Glomerular visceral epithelial cell (primary cell): ENCODE measurements around the gene DBP.
"Not testable (repeated sequence)": the region's sequence is repeated elsewhere in the genome, so short reads cannot be mapped to it uniquely, and the experiment has no call there.

Source experiments
- DNase-seq: peaks from one replicate; pipeline ENCODE4 v3.0.0-alpha.2; 2016; ENCODE audit errors: extremely low spot score

Gene DBP

GRCh38 chr19:48639483-48640375 lies 2.5 kb upstream of the DBP start:
- DNase-seq: no peak

DNA sequence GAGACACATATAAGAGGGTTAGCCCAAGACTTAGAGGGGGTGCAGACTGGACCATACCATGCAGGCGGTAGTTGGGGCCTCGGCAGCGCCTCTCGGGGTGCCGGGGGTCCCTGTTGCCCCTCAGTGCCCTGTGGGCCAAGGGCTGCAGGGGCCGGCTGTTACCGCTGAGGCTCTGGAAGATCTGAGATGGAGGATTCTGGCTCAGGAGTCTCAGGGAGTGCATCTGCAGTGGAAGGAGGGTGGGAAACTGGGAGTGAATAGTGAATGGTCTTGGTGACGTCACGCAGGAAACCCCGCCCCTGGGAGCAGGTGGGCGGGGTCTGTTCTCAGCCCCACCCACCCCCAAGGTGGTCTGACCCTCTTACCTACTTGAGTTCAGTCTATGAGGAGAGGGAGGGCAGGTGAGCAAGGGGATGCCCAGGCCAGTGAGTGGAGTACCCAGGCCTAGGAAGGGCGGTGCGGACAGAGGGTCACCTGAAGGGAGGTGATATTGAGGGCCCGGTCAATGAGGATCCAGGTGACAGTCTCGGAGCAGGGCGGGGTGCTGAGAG lies 1.7 kb upstream of the DBP start:
- DNase-seq: no peak

DNA sequence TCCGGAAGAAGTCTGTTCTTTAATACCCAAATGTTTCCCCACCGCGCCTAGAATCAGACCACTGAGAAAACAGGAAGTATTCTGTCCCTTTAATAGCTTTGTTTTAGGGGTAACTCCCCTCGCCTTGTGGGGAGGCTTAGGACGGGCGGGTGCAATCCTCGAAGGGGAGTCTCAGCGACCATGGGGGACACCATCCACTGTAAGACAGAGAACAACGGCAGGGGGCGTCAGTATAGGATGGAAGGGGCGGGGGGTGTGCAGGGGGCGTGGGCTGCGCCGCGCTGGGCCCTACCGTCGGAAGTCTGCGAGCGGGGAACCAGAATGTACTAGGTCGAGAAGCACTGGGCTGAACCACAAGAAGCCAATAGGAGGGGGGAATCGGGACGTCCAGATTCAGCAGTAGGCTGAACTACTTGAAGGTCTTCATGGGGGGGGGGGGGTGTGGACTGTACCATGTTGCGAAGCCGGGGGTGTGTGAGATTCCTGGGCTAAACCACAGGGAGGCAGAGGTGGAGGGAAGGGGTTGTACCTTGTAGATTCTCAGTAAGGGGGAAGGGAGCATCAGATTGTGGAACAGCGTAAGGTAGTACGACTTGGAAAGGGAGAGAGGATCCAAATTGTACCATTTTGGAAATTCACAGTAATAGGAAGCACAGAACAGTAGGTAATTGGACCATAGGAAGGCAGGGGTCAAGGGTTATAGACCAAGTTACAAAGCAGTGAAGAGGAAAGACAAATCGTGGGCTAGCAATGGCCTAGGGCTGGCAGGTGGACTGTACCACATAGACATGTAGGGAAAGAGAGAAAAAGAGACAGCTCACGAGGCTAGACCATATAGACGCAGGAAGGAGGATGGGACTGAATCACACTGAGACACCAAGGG lies 1.0 kb upstream of the DBP start:
- peak; percentile 93 for DNase-seq

GRCh38 chr19:48637449-48637947 lies 319 bp upstream of the DBP start:
- DNase-seq: peak; percentile 99

GRCh38 chr19:48635966-48636858 lies 967 bp downstream of the DBP start:
- DNase-seq: no peak

- DNase-seq: peak; percentile 67
Measured at GRCh38 chr19:48635263-48635965, 1.8 kb downstream of the DBP start.

DNA sequence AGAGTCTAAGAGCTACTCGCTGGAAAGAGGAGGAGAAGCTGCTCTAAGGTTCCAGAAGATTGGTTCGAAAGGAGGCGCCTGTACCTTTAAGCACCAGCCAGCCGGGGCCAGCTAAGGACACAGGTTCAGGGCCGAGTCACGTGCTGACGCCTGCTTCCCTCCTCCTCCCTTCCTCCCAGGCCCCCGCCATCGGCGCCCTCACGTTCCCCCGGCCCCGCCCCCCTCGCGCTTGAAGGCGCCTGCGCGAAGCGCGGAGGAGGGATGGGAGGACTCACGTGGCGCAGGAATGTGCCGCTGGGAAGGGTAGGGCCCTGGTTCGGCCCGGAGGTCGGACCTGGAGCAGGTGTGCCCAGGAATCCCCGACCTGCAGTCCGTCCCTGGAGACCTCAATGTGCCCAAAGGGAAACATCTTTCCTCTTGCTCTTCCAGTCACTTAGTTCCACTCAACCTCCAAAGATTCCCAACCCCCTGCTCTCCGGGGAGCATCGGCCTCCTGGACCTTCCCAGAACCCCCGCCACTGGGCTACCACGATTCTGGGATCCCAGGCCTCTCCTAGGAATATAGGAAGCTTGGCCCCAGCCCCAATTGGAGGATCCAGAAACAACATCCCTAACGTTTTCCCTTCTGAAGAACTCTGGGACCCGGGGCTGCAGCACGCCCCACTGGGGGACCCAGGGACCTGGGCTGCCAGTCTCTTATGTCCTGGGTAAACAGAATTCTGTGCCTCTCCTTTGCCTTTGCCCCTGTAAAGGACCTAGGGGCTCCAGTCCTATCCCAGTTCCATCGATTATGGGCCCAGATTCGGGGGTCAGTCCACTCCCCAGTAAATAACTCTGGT lies 2.5 kb downstream of the DBP start:
- peak; percentile 94 for DNase-seq

DNA sequence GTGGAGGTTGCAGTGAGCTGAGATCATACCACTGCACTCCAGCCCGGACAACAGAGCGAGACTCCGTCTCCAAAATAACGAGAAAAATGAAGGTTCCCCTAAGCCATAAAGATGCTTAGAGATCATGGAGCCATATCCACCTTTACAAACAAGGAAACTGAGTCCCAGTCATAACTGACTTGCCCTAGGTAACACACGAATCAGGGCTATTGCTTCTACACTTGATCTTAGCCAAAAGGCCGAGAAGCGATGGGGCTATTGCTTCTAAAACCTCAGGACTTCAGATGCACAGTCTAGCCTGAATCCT lies 3.2 kb downstream of the DBP start:
- no peak for DNase-seq

GRCh38 chr19:48633148-48634035 lies 3.8 kb downstream of the DBP start:
- no peak for DNase-seq

- DNase-seq: peak; percentile 66
Measured at GRCh38 chr19:48632692-48633147, 4.5 kb downstream of the DBP start.

GRCh38 chr19:48632286-48632685 lies 4.9 kb downstream of the DBP start:
- DNase-seq: not testable (repeated sequence)

DNA sequence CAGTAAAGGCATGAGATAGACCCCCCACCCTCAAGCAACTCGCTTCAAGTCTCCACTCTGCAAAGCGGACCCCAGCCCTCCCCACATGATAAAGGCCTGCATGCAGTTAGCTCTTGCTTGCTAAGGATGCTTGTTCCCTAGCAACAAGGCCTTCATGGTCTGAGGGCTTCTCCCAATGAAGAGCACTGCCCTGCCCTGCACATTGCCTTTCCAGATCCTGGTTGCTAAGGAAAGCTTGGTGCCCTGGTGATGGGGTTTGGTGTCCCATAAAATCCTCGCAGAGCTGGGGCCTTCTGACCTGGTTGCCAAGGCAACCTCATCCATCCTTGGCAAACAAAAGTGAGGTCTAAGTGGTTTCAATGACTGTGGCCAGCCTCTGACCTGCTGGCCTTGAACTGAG lies 6.0 kb downstream of the DBP start:
- DNase-seq: no peak

- DNase-seq: no peak
Measured at GRCh38 chr19:48630296-48631063, 6.7 kb downstream of the DBP start.

DNA sequence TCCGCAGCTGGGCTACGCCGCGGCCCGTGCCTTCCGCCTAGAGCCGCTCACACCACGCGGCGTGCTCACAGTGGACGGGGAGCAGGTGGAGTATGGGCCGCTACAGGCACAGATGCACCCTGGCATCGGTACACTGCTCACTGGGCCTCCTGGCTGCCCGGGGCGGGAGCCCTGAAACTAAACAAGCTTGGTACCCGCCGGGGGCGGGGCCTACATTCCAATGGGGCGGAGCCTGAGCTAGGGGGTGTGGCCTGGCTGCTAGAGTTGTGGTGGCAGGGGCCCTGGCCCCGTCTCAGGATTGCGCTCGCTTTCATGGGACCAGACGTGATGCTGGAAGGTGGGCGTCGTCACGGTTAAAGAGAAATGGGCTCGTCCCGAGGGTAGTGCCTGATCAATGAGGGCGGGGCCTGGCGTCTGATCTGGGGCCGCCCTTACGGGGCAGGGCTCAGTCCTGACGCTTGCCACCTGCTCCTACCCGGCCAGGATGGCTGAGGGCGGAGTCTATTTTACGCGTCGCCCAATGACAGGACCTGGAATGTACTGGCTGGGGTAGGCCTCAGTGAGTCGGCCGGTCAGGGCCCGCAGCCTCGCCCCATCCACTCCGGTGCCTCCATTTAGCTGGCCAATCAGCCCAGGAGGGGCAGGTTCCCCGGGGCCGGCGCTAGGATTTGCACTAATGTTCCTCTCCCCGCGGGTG lies 7.4 kb downstream of the DBP start:
- DNase-seq: no peak

GRCh38 chr19:48629297-48629598 lies 7.9 kb downstream of the DBP start:
- no peak for DNase-seq

DNA sequence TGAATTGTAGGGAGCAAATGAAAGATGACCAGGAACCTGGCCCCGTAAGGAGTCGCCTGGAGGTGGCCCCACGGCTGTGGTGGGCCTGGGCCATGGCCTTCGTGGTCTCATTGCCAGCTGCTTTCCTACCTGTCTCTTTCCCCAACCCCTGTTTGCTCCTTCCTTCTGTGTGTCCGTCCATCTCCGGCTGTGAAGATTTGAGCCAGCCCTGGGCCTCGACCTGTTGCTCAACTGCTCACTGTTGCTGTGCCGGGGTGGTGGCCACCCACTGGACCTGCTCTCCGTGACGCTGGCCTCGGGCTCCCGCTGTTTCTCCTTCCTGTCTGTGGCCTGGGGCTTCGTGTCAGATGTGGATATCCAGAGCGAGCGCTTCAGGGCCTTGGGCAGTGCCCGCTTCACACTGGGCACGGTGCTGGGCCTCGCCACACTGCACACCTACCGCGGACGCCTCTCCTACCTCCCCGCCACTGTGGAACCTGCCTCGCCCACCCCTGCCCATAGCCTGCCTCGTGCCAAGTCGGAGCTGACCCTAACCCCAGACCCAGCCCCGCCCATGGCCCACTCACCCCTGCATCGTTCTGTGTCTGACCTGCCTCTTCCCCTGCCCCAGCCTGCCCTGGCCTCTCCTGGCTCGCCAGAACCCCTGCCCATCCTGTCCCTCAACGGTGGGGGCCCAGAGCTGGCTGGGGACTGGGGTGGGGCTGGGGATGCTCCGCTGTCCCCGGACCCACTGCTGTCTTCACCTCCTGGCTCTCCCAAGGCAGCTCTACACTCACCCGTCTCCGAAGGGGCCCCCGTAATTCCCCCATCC lies 8.5 kb downstream of the DBP start:
- no peak for DNase-seq

GRCh38 chr19:48627865-48628314 lies 9.3 kb downstream of the DBP start:
- no peak for DNase-seq
